ENCODE data around the gene E2F3.
A peak's percentile ranks its signal among the peaks of the same experiment; 100 is the strongest.
"Not testable (repeated sequence)": the region's sequence is repeated elsewhere in the genome, so short reads cannot be mapped to it uniquely, and the experiment has no call there.

Gene E2F3

DNA sequence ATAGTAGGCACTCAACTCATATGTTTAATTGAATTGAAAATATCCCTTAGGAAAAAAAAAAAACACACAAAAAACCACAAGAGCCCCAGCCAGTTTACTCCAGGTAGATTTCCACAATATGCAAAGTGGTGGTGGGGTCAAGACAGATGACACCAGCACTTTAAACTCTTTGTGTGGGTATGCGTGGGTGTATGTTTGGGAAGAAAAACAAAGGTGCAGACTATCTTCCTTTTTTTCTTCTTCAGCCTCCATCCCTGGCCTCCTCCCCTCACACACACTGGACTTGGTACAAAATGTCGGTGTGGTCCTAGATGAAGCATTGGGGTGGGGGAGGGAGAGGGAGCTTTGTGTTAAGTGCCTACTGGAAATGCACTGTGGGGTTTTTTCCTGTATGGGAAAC, 90.4 kb downstream of the E2F3 start:
- H3K4me3 ChIP-seq (ENCODE audit: control insufficient read depth, low read depth, low read length), result no peak overlapping the region
- TF ChIP-seq, protein P1, sequence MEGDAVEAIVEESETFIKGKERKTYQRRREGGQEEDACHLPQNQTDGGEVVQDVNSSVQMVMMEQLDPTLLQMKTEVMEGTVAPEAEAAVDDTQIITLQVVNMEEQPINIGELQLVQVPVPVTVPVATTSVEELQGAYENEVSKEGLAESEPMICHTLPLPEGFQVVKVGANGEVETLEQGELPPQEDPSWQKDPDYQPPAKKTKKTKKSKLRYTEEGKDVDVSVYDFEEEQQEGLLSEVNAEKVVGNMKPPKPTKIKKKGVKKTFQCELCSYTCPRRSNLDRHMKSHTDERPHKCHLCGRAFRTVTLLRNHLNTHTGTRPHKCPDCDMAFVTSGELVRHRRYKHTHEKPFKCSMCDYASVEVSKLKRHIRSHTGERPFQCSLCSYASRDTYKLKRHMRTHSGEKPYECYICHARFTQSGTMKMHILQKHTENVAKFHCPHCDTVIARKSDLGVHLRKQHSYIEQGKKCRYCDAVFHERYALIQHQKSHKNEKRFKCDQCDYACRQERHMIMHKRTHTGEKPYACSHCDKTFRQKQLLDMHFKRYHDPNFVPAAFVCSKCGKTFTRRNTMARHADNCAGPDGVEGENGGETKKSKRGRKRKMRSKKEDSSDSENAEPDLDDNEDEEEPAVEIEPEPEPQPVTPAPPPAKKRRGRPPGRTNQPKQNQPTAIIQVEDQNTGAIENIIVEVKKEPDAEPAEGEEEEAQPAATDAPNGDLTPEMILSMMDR (conservative IDR thresholded peaks at IDR 0.05; ENCODE audit: control insufficient read depth, insufficient read depth, low read depth, low read length), result no peak
- DNase-seq (ENCODE audit: low read depth), result no peak

GRCh38 chr6:20497216-20498040, 95.7 kb downstream of the E2F3 start:
- H3K4me3 ChIP-seq (ENCODE audit: control insufficient read depth, low read depth, low read length), result no peak overlapping the region
- peak; percentile 91 for DNase-seq (ENCODE audit: low read depth)
- TF ChIP-seq, protein P1 (conservative IDR thresholded peaks at IDR 0.05; ENCODE audit: control insufficient read depth, insufficient read depth, low read depth, low read length), result no peak

- DNase-seq (ENCODE audit: low read depth), result no peak
- TF ChIP-seq, protein P1 (conservative IDR thresholded peaks at IDR 0.05; ENCODE audit: control insufficient read depth, insufficient read depth, low read depth, low read length), result no peak
- H3K4me3 ChIP-seq (ENCODE audit: control insufficient read depth, low read depth, low read length), result no peak overlapping the region
These were observed 96.3 kb downstream of the E2F3 start for GRCh38 chr6:20498041-20498385.

DNA sequence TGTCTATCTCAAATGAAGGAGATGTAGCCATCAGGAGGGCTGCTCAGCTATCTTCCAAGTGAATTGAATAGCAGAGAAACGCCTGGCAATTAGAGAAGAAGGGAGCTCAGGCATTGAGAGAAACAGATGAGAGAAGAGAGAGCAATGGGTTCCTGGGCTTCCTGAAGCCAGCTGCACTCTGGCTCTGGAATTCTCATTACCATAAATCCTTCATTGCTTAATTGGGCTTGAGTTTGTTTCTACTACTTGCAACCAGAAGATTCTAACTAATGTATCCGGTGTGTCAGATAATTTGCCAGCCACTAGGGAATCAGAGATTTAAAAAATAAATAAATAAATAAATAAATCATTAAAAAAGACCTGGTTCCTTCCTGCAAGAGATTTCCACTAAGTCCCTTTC, 107.5 kb downstream of the E2F3 start:
- no peak overlapping the region for H3K4me3 ChIP-seq (ENCODE audit: control insufficient read depth, low read depth, low read length)
- DNase-seq (ENCODE audit: low read depth), result no peak
- TF ChIP-seq, protein P1 (conservative IDR thresholded peaks at IDR 0.05; ENCODE audit: control insufficient read depth, insufficient read depth, low read depth, low read length), result no peak

- no peak overlapping the region for H3K4me3 ChIP-seq (ENCODE audit: control insufficient read depth, low read depth, low read length)
- TF ChIP-seq, protein P1 (conservative IDR thresholded peaks at IDR 0.05; ENCODE audit: control insufficient read depth, insufficient read depth, low read depth, low read length), result no peak
- DNase-seq (ENCODE audit: low read depth), result no peak
These were observed 110.2 kb downstream of the E2F3 start for GRCh38 chr6:20511852-20512251.

DNA sequence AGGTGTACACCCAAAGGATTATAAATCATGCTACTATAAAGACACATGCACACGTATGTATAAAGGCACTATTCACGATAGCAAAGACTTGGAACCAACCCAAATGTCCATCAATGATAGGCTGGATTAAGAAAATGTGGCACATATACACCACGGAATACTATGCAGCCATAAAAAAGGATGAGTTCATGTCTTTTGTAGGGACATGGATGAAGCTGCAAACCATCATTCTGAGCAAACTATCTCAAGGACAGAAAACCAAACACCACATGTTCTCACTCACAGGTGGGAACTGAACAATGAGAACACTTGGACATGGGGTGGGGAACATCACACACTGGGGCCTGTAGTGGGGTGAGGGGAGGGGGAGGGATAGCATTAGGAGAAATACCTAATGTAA, 123.5 kb downstream of the E2F3 start:
- not testable (repeated sequence) for DNase-seq (ENCODE audit: low read depth); H3K4me3 ChIP-seq (ENCODE audit: control insufficient read depth, low read depth, low read length)

DNA sequence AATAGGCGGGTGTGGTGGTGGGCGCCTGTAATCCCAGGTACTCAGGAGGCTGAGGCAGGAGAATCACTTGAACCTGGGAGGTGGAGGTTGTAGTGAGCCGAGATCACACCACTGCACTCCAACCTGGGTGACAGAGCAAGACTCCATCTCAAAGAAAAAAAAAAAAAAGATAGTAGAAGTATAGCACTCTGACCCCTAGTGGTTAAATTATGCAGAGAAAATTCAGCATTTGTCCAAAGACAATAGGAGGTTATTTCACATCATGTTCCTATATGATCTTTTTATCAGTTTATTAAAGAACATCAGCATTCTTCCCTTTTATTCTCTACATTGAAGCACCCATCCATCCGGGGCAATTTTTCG, 127.4 kb downstream of the E2F3 start:
- H3K4me3 ChIP-seq (ENCODE audit: control insufficient read depth, low read depth, low read length), result not testable (repeated sequence)
- TF ChIP-seq, protein P1 (conservative IDR thresholded peaks at IDR 0.05; ENCODE audit: control insufficient read depth, insufficient read depth, low read depth, low read length), result peak; percentile 48
- DNase-seq (ENCODE audit: low read depth), result peak; percentile 53
